Neural cell (in vitro differentiated cells): ENCODE measurements around the gene PTPRN2. TPM values are rescaled to one million over a fixed set of nuclear protein-coding genes. Genes with fewer than 3 reads are reported as not detected.

Source experiments
- H2AFZ ChIP-seq: fragments of 200-600, 300-800 bp; sonication (generic), shearing (Covaris generic); 2 replicates; pipeline ENCODE4 v1.6.0; 2014; ENCODE audit warnings: low read depth, mild to moderate bottlenecking, antibody characterized with exemption, low read length, moderate library complexity
- H3F3A ChIP-seq: fragments of 200-600 bp; shearing (Covaris generic); 2 replicates; pipeline ENCODE4 v1.6.1; 2016; ENCODE audit warnings: mild to moderate bottlenecking, moderate library complexity, mixed read lengths, antibody characterized with exemption, low read length; ENCODE audit not compliant: insufficient read depth, poor library complexity, severe bottlenecking
- H3K27ac ChIP-seq: fragments of 200-600, 300-800 bp; sonication (generic), shearing (Covaris generic); 2 replicates; pipeline ENCODE4 v1.5.1; 2014; ENCODE audit warnings: mild to moderate bottlenecking, low read length, moderate library complexity
- H3K27me3 ChIP-seq: fragments of 300-800, 200-600 bp; sonication (generic), shearing (Covaris generic); 2 replicates; pipeline ENCODE4 v1.6.0; 2014; ENCODE audit warnings: mild to moderate bottlenecking, low read depth, low read length, moderate library complexity; ENCODE audit not compliant: insufficient read depth
- H3K36me3 ChIP-seq: fragments of 300-800, 200-600 bp; sonication (generic), shearing (Covaris generic); 2 replicates; pipeline ENCODE4 v1.5.1; 2014; ENCODE audit warnings: mild to moderate bottlenecking, antibody characterized with exemption, low read length, moderate library complexity; ENCODE audit not compliant: insufficient read depth
- H3K4me2 ChIP-seq: fragments of 300-800, 200-600 bp; sonication (generic), shearing (Covaris generic); 2 replicates; pipeline ENCODE4 v1.6.0; 2014; ENCODE audit warnings: mild to moderate bottlenecking, low read length
- H3K4me3 ChIP-seq: fragments of 300-800, 200-600 bp; sonication (generic), shearing (Covaris generic); 2 replicates; pipeline ENCODE4 v1.5.1; 2014; ENCODE audit warnings: mild to moderate bottlenecking, low read length, moderate library complexity
- H3K79me2 ChIP-seq: fragments of 200-600 bp; shearing (Covaris generic); replicated peaks from 2 replicates; pipeline ENCODE4 v1.6.0; 2014; ENCODE audit warnings: mild to moderate bottlenecking, low read length, moderate library complexity; ENCODE audit not compliant: insufficient read depth
- H3K9ac ChIP-seq: fragments of 300-800, 200-600 bp; sonication (generic), shearing (Covaris generic); 2 replicates; pipeline ENCODE4 v1.6.1; 2016; ENCODE audit warnings: mild to moderate bottlenecking, low read length, mixed read lengths
- H3K9me2 ChIP-seq: fragments of 200-600 bp; shearing (Covaris generic); 2 replicates; pipeline ENCODE4 v1.6.1; 2016; ENCODE audit warnings: mild to moderate bottlenecking, low read length, mixed read lengths; ENCODE audit not compliant: insufficient read depth
- H3K9me3 ChIP-seq: fragments of 200-600, 300-800 bp; sonication (generic), shearing (Covaris generic); 2 replicates; pipeline ENCODE4 v1.6.1; 2016; ENCODE audit warnings: mild to moderate bottlenecking, mixed run types, low read length, moderate library complexity, mixed read lengths
- H4K20me1 ChIP-seq: fragments of 200-600 bp; shearing (Covaris generic); 2 replicates; pipeline ENCODE4 v1.6.1; 2016; ENCODE audit warnings: mild to moderate bottlenecking, mixed run types; ENCODE audit not compliant: insufficient read depth
- CTCF ChIP-seq: fragments of 450-650 bp; IDR thresholded peaks from 2 replicates; pipeline ENCODE4 v1.5.1; 2014; ENCODE audit warnings: antibody characterized with exemption, mild to moderate bottlenecking, moderate library complexity; ENCODE audit not compliant: poor library complexity, severe bottlenecking
- EP300 ChIP-seq: fragments of 450-650 bp; conservative IDR thresholded peaks from 2 replicates; pipeline ENCODE4 v1.6.1; 2014; ENCODE audit warnings: antibody characterized with exemption, mild to moderate bottlenecking, moderate library complexity; ENCODE audit not compliant: poor library complexity, severe bottlenecking
- EZH2 ChIP-seq: fragments of 200-600, 300-800 bp; shearing (Covaris generic), sonication (generic); IDR thresholded peaks from 2 replicates; pipeline ENCODE4 v1.6.1; 2014; ENCODE audit warnings: antibody characterized with exemption, low read length, borderline replicate concordance, mild to moderate bottlenecking; ENCODE audit not compliant: insufficient read depth, poor library complexity, severe bottlenecking
- MXI1 ChIP-seq: fragments of 450-650 bp; conservative IDR thresholded peaks from 2 replicates; pipeline ENCODE4 v1.6.1; 2014; ENCODE audit warnings: antibody characterized with exemption, mild to moderate bottlenecking; ENCODE audit not compliant: poor library complexity, severe bottlenecking
- POLR2AphosphoS5 ChIP-seq: IDR thresholded peaks from 2 replicates; pipeline ENCODE4 v1.6.1; 2012
- RAD21 ChIP-seq: fragments of 450-650 bp; conservative IDR thresholded peaks from 2 replicates; pipeline ENCODE4 v1.6.1; 2014; ENCODE audit warnings: antibody characterized with exemption, mild to moderate bottlenecking, moderate library complexity
- REST ChIP-seq: IDR thresholded peaks from 2 replicates; pipeline ENCODE4 v1.6.1; 2012; ENCODE audit warnings: borderline replicate concordance
- SMC3 ChIP-seq: fragments of 450-650 bp; conservative IDR thresholded peaks from 2 replicates; pipeline ENCODE4 v1.6.1; 2014; ENCODE audit warnings: antibody characterized with exemption, mild to moderate bottlenecking, moderate library complexity; ENCODE audit not compliant: poor library complexity
- TAF1 ChIP-seq: IDR thresholded peaks from 2 replicates; pipeline ENCODE4 v1.6.1; 2012; ENCODE audit warnings: low read depth
- polyA plus RNA-seq: library from polyadenylated mRNA; depleted of rRNA; stranded (reverse); fragments of >200 nt; gene quantifications from 2 replicates; pipeline ENCODE4 v1.2.3, GENCODE V29; 2014

The PTPRN2 gene
- polyA plus RNA-seq, 1 donor from 2014 or later, result 31.0 TPM

- Histone ChIP-seq H3F3A (no peaks in the 10 kb centered on the region), H3K9me2 (no peaks in the 10 kb centered on the region), H3K27me3 (no peaks in the 10 kb centered on the region), H3K9me3 (no peaks in the 10 kb centered on the region), H2AFZ (no peak overlapping the region), H3K4me3 (no peak overlapping the region), H3K36me3 (no peaks in the 10 kb centered on the region), H3K27ac (no peak overlapping the region), H3K4me2 (no peak overlapping the region), H3K79me2 (no peaks in the 10 kb centered on the region), H3K9ac (no peak overlapping the region), H4K20me1 (no peaks in the 10 kb centered on the region)
- no peak for TF ChIP-seq EZH2
- no peak for TF ChIP-seq REST
- no peak for TF ChIP-seq POLR2AphosphoS5
- TF ChIP-seq MXI1, result no peak
- no peak for TF ChIP-seq EP300
- TF ChIP-seq RAD21, result no peak
- no peak for TF ChIP-seq SMC3
- no peak for TF ChIP-seq TAF1
- TF ChIP-seq CTCF, result no peak
Observed at GRCh38 chr7:157707983-157708918, 879.4 kb downstream of the PTPRN2 start.

GRCh38 chr7:157704365-157704764, 883.3 kb downstream of the PTPRN2 start:
- Histone ChIP-seq H3K27me3 (no peaks in the 10 kb centered on the region), H2AFZ (no peak overlapping the region), H4K20me1 (no peaks in the 10 kb centered on the region), H3K4me3 (no peak overlapping the region), H3K9ac (no peak overlapping the region), H3K36me3 (no peaks in the 10 kb centered on the region), H3K9me2 (no peaks in the 10 kb centered on the region), H3F3A (no peaks in the 10 kb centered on the region), H3K79me2 (no peaks in the 10 kb centered on the region), H3K4me2 (no peak overlapping the region), H3K9me3 (no peaks in the 10 kb centered on the region), H3K27ac (no peak overlapping the region)
- TF ChIP-seq SMC3 (no peak), RAD21 (no peak), CTCF (no peak), MXI1 (no peak)
